HG03196 (cell line): ENCODE measurements around the gene SLC35F1.

Source experiments
- ATAC-seq: cut with Tn5 transposase; IDR thresholded peaks from one replicate; pipeline ENCODE4 v1.9.1; 2021; ENCODE audit not compliant: unreplicated experiment

SLC35F1 gene

GRCh38 chr6:118186672-118187567 lies 279.9 kb downstream of the SLC35F1 start:
- ATAC-seq: peak; percentile 49

- ATAC-seq: peak; percentile 45
Observed at GRCh38 chr6:118187568-118188164, 280.6 kb downstream of the SLC35F1 start.

GRCh38 chr6:118188561-118188960 lies 281.5 kb downstream of the SLC35F1 start:
- no peak for ATAC-seq

- no peak for ATAC-seq
Observed at GRCh38 chr6:118197539-118197938, 290.5 kb downstream of the SLC35F1 start.

- ATAC-seq: no peak
Observed at GRCh38 chr6:118198746-118199145, 291.7 kb downstream of the SLC35F1 start.

GRCh38 chr6:118200160-118200559 lies 293.1 kb downstream of the SLC35F1 start:
- ATAC-seq: no peak

- no peak for ATAC-seq
Observed at GRCh38 chr6:118202517-118202916, 295.5 kb downstream of the SLC35F1 start.

GRCh38 chr6:118203545-118203944 lies 296.5 kb downstream of the SLC35F1 start:
- no peak for ATAC-seq

- ATAC-seq: no peak
Observed at GRCh38 chr6:118206221-118206620, 299.2 kb downstream of the SLC35F1 start.

- ATAC-seq: no peak
Observed at GRCh38 chr6:118207947-118208346, 300.9 kb downstream of the SLC35F1 start.

- no peak for ATAC-seq
Observed at GRCh38 chr6:118212451-118213173, 305.5 kb downstream of the SLC35F1 start.

- ATAC-seq: no peak
Observed at GRCh38 chr6:118215269-118215668, 308.2 kb downstream of the SLC35F1 start.

- ATAC-seq: no peak
Observed at GRCh38 chr6:118216751-118217150, 309.7 kb downstream of the SLC35F1 start.

- ATAC-seq: no peak
Observed at GRCh38 chr6:118218156-118218555, 311.1 kb downstream of the SLC35F1 start.

- no peak for ATAC-seq
Observed at GRCh38 chr6:118220429-118221128, 313.5 kb downstream of the SLC35F1 start.

- no peak for ATAC-seq
Observed at GRCh38 chr6:118223316-118223715, 316.3 kb downstream of the SLC35F1 start.

- ATAC-seq: no peak
Observed at GRCh38 chr6:118228886-118229285, 321.8 kb downstream of the SLC35F1 start.

GRCh38 chr6:118240878-118241528 lies 333.9 kb downstream of the SLC35F1 start:
- no peak for ATAC-seq

- ATAC-seq: no peak
Observed at GRCh38 chr6:118246406-118246805, 339.3 kb downstream of the SLC35F1 start.

GRCh38 chr6:118248171-118248570 lies 341.1 kb downstream of the SLC35F1 start:
- no peak for ATAC-seq

GRCh38 chr6:118249680-118250079 lies 342.6 kb downstream of the SLC35F1 start:
- ATAC-seq: no peak
